Rectal smooth muscle tissue (tissue), 1 donor: ENCODE measurements around the gene ARHGAP8.

Source experiments
- H3K27ac ChIP-seq: one replicate; pipeline ENCODE4 v1.7.0; 2013; ENCODE audit warnings: low read depth, low read length, inconsistent platforms
- H3K27me3 ChIP-seq: one replicate; pipeline ENCODE4 v1.7.0; 2013; ENCODE audit warnings: low read length; ENCODE audit not compliant: control insufficient read depth, insufficient read depth
- H3K36me3 ChIP-seq: one replicate; pipeline ENCODE4 v1.7.0; 2013; ENCODE audit warnings: low read length; ENCODE audit not compliant: control insufficient read depth, insufficient read depth
- H3K4me1 ChIP-seq: one replicate; pipeline ENCODE4 v1.7.0; 2013; ENCODE audit warnings: low read length; ENCODE audit not compliant: control insufficient read depth, insufficient read depth
- H3K4me3 ChIP-seq: one replicate; pipeline ENCODE4 v1.7.0; 2013; ENCODE audit warnings: low read length
- H3K9ac ChIP-seq: one replicate; pipeline ENCODE4 v1.7.0; 2013; ENCODE audit warnings: low read length

Gene ARHGAP8

DNA sequence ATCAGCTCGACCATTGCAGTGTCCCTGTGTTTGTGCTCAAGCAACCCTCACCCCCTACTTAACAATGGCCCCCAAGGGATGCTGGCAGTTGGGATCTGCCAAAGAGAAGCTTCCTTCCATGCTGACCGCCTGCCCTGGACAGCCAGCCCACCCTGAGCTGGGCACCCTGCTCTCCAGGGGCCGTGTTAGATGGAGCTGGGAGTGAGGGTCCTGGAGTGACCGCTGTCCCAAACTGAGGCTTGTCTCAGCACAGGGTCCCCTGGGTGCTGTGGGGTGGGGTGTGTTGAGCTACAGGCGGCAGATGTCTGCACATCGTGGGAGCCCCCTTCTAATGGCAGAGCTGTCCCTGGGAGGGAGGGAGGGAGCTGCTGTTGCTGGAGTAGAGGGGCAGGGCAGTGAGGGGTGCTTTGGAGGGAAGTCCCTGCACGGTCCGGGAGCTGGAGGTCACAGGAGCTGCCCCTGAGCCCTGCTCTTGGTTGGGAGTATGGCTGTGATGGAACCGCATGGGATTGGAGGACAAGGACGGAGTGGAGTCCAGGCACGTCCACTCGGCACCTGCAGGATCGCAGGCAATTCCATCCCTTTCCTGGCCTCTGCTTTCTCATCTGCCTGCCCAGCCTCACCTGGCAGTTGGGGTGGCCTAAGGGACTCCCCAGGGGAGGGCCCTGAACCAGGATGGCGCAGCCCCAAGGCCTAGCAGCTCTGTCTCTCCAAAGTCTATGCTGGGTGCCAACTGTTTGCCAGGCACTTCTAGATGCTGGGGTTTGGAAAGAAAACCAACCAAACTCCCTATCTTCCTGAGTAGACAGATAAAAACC is 126.3 kb downstream of the ARHGAP8 start:
- Histone ChIP-seq H3K36me3 (no peaks in the 10 kb centered on the region), H3K9ac (no peak overlapping the region), H3K4me3 (no peak overlapping the region), H3K27me3 (no peaks in the 10 kb centered on the region), H3K27ac (no peak overlapping the region), H3K4me1 (no peaks in the 10 kb centered on the region)

DNA sequence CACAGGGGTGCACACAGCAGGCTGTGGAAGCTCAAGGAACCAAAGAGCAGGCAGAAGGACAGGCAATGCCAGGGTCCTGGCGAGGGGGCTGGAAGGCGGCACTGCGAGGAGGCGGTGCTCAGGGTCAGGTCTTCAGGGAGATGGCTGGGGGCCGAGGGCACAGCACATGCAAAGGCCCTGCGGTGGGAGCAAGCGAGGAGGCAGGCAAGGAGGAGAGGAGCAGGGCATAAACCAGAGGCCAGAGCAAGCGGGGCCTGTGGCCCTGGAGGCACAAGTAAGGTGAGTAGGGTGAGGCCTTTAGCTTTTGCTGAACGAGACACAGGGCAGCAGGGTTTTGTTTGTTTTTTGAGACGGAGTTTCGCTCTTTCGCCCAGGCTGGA is 126.9 kb downstream of the ARHGAP8 start:
- no peak overlapping the region for H3K27ac ChIP-seq
- H3K9ac ChIP-seq, result no peak overlapping the region
- no peaks in the 10 kb centered on the region for H3K27me3 ChIP-seq
- no peaks in the 10 kb centered on the region for H3K36me3 ChIP-seq
- H3K4me1 ChIP-seq, result no peaks in the 10 kb centered on the region
- H3K4me3 ChIP-seq, result no peak overlapping the region

GRCh38 chr22:44880610-44881290 is 128.4 kb downstream of the ARHGAP8 start:
- H3K36me3 ChIP-seq, result no peaks in the 10 kb centered on the region
- H3K27ac ChIP-seq, result no peak overlapping the region
- no peak overlapping the region for H3K4me3 ChIP-seq
- no peaks in the 10 kb centered on the region for H3K4me1 ChIP-seq
- H3K27me3 ChIP-seq, result no peaks in the 10 kb centered on the region
- H3K9ac ChIP-seq, result no peak overlapping the region

GRCh38 chr22:44881624-44882023 is 129.2 kb downstream of the ARHGAP8 start:
- Histone ChIP-seq H3K9ac (no peak overlapping the region), H3K36me3 (no peaks in the 10 kb centered on the region), H3K4me3 (no peak overlapping the region), H3K27ac (no peak overlapping the region), H3K27me3 (no peaks in the 10 kb centered on the region), H3K4me1 (no peaks in the 10 kb centered on the region)

GRCh38 chr22:44882226-44882905 is 130.0 kb downstream of the ARHGAP8 start:
- Histone ChIP-seq H3K27me3 (no peaks in the 10 kb centered on the region), H3K4me3 (no peak overlapping the region), H3K4me1 (no peaks in the 10 kb centered on the region), H3K9ac (no peak overlapping the region), H3K36me3 (no peaks in the 10 kb centered on the region), H3K27ac (no peak overlapping the region)

DNA sequence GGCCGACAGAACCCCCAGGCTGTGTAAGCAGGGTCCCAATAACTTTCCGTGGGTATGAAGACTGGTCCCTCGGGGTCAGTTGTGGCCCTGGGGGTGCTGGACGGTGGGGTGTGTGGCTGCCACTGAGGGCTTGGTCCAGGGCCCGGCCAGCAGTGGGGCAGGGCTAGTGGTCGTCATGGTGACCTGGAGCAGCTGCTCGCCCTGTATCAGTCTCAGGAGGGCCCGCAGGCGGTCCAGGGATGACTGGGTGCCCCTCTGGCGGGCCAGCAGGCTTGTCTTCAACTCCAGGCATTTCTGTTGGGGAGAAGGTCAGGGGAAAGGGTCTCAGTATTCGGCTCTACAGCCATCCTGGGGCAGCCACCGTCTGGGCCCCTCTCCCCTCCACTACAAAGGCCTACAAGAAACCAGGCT is 130.6 kb downstream of the ARHGAP8 start:
- Histone ChIP-seq H3K27ac (no peak overlapping the region), H3K4me1 (no peaks in the 10 kb centered on the region), H3K27me3 (no peaks in the 10 kb centered on the region), H3K4me3 (no peak overlapping the region), H3K9ac (no peak overlapping the region), H3K36me3 (no peaks in the 10 kb centered on the region)

GRCh38 chr22:44884562-44884961 is 132.2 kb downstream of the ARHGAP8 start:
- H3K9ac ChIP-seq, result no peak overlapping the region
- no peak overlapping the region for H3K27ac ChIP-seq
- H3K27me3 ChIP-seq, result no peaks in the 10 kb centered on the region
- H3K36me3 ChIP-seq, result no peaks in the 10 kb centered on the region
- no peak overlapping the region for H3K4me3 ChIP-seq
- H3K4me1 ChIP-seq, result no peaks in the 10 kb centered on the region

- Histone ChIP-seq H3K9ac (no peak overlapping the region), H3K27ac (no peak overlapping the region), H3K4me1 (no peaks in the 10 kb centered on the region), H3K4me3 (no peak overlapping the region), H3K27me3 (no peaks in the 10 kb centered on the region), H3K36me3 (no peaks in the 10 kb centered on the region)
Observed at GRCh38 chr22:44884968-44885805, 132.8 kb downstream of the ARHGAP8 start.

GRCh38 chr22:44885806-44886360 is 133.5 kb downstream of the ARHGAP8 start:
- no peak overlapping the region for H3K4me3 ChIP-seq
- no peak overlapping the region for H3K9ac ChIP-seq

DNA sequence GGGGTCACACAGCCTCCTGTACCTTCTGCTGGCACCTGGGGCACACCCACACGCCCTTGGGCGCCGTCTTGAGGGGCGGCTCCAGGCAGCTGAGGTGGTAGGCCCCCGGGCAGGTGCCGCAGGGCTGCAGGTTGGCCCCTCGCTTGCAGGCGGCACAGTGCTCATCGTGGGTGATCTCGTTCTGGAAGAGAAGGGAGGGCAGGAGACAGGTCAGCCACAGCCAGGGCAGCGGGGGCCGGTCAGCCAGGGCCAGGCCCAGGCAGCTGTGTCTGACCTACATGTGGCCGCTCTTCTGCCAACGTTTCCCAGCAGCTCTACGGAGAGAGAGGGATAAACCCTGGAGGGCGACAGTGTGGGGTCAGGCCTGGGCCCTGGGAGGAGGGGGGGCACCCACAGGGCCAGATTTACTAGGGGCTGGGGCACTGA is 135.6 kb downstream of the ARHGAP8 start:
- no peaks in the 10 kb centered on the region for H3K27me3 ChIP-seq
- H3K27ac ChIP-seq, result no peak overlapping the region
- H3K4me3 ChIP-seq, result no peak overlapping the region
- H3K4me1 ChIP-seq, result no peaks in the 10 kb centered on the region
- H3K9ac ChIP-seq, result no peak overlapping the region
- no peaks in the 10 kb centered on the region for H3K36me3 ChIP-seq

More at GRCh38 chr22:44885806-44886360, 133.5 kb downstream of the ARHGAP8 start:
- Histone ChIP-seq H3K36me3 (no peaks in the 10 kb centered on the region), H3K27ac (no peak overlapping the region), H3K4me1 (no peaks in the 10 kb centered on the region), H3K27me3 (no peaks in the 10 kb centered on the region)

GRCh38 chr22:44888491-44889254 is 136.3 kb downstream of the ARHGAP8 start:
- Histone ChIP-seq H3K4me3 (no peak overlapping the region), H3K36me3 (no peaks in the 10 kb centered on the region), H3K27ac (no peak overlapping the region), H3K4me1 (no peaks in the 10 kb centered on the region), H3K27me3 (no peaks in the 10 kb centered on the region), H3K9ac (no peak overlapping the region)
